SK-N-SH (cell line): Measurements from ENCODE around the gene R3HDM1. TPM values are rescaled to one million over a fixed set of nuclear protein-coding genes. Genes with fewer than 3 reads are reported as not detected.

Experiments
- CTCF ChIA-PET: fragments of 300-600, 350-600 bp; formaldehyde crosslinking; extraction: SDS; loops from one replicate; lab custom pipeline; 2021; lab: Yijun Ruan, JAX
- POLR2A ChIA-PET: fragments of 350-600 bp; sonication (Branson Sonifier 250); formaldehyde crosslinking; extraction: SDS; loops from one replicate; lab custom pipeline; 2020; ENCODE audit warnings: antibody characterized with exemption, inconsistent platforms; lab: Yijun Ruan, JAX
- DNase-seq: peaks from one replicate; pipeline ENCODE4 v3.0.0; 2012
- H2AFZ ChIP-seq: fragments of 200-600 bp; sonication (generic); 2 replicates; pipeline ENCODE4 v1.8.1; 2016; ENCODE audit warnings: antibody characterized with exemption, mild to moderate bottlenecking, low read depth
- H3F3A ChIP-seq: fragments of 200-600 bp; sonication (generic); replicated peaks from 2 replicates; pipeline ENCODE3; 2016; ENCODE audit warnings: antibody characterized with exemption, mild to moderate bottlenecking; ENCODE audit not compliant: insufficient read depth
- H3K27ac ChIP-seq, 2 experiments: fragments of 200-500 bp in 1 of 2; fragments of 200-600 bp in 1 of 2; sonication (Bioruptor generic) in 1 of 2; sonication (generic), shearing (Covaris generic) in 1 of 2; 2 replicates each; pipeline versions ENCODE4 v1.5.1 to v1.6.1; 2014 to 2016; ENCODE audit warnings: low read depth in 2 of 2, inconsistent platforms in 1 of 2, low read length in 1 of 2, mild to moderate bottlenecking in 1 of 2, mixed read lengths in 1 of 2
- H3K27me3 ChIP-seq: fragments of 200-600 bp; sonication (generic), shearing (Covaris generic); 2 replicates; pipeline ENCODE4 v1.6.1; 2016; ENCODE audit warnings: mixed run types; ENCODE audit not compliant: insufficient read depth
- H3K36me3 ChIP-seq, 2 experiments: fragments of 200-500 bp in 1 of 2; fragments of 200-600 bp in 1 of 2; sonication (Bioruptor generic) in 1 of 2; sonication (generic) in 1 of 2; replicated peaks in 1 of 2; 2 replicates each; pipeline versions ENCODE3 to v1.5.1; 2014 to 2016; ENCODE audit warnings: low read length in 1 of 2, mild to moderate bottlenecking in 1 of 2; ENCODE audit not compliant: insufficient read depth in 2 of 2, control insufficient read depth in 1 of 2
- H3K4me1 ChIP-seq, 2 experiments: fragments of 200-500 bp in 1 of 2; fragments of 200-600 bp in 1 of 2; sonication (Bioruptor generic) in 1 of 2; sonication (generic), shearing (Covaris generic) in 1 of 2; 2 replicates each; pipeline versions ENCODE4 v1.5.1 to v1.6.1; 2014 to 2016; ENCODE audit warnings: low read depth in 1 of 2, low read length in 1 of 2, mixed run types in 1 of 2; ENCODE audit not compliant: insufficient read depth in 2 of 2, control insufficient read depth in 1 of 2
- H3K4me2 ChIP-seq: fragments of 200-600 bp; sonication (generic), shearing (Covaris generic); 2 replicates; pipeline ENCODE4 v1.6.1; 2017; ENCODE audit warnings: mixed run types
- H3K4me3 ChIP-seq, 2 experiments: fragments of 200-500 bp in 1 of 2; fragments of 200-600 bp in 1 of 2; sonication (Bioruptor generic) in 1 of 2; sonication (generic), shearing (Covaris generic) in 1 of 2; 2 replicates each; pipeline versions ENCODE4 v1.5.1 to v1.8.1; 2014 to 2016; ENCODE audit warnings: low read depth in 2 of 2, inconsistent platforms in 1 of 2, low read length in 1 of 2, mild to moderate bottlenecking in 1 of 2, mixed read lengths in 1 of 2, moderate library complexity in 1 of 2
- H3K79me2 ChIP-seq: fragments of 200-600 bp; sonication (generic); 2 replicates; pipeline ENCODE4 v1.8.1; 2017; ENCODE audit warnings: mild to moderate bottlenecking; ENCODE audit not compliant: insufficient read depth
- H3K9ac ChIP-seq: fragments of 200-600 bp; sonication (generic); 2 replicates; pipeline ENCODE4 v1.6.1; 2017; ENCODE audit warnings: mixed run types
- H3K9me2 ChIP-seq: fragments of 200-600 bp; sonication (generic); 2 replicates; pipeline ENCODE4 v1.6.1; 2017; ENCODE audit warnings: mixed run types
- H3K9me3 ChIP-seq: fragments of 200-600 bp; sonication (generic); 2 replicates; pipeline ENCODE4 v1.6.1; 2017; ENCODE audit warnings: mixed run types, mild to moderate bottlenecking, moderate library complexity
- H4K20me1 ChIP-seq: fragments of 200-600 bp; sonication (generic); 2 replicates; pipeline ENCODE4 v1.6.1; 2017; ENCODE audit warnings: mild to moderate bottlenecking, mixed run types; ENCODE audit not compliant: insufficient read depth
- EZH2phosphoT487 ChIP-seq: fragments of 200-600 bp; sonication (generic); IDR thresholded peaks from 2 replicates; pipeline ENCODE4 v1.6.1; 2017; ENCODE audit warnings: low read depth, mixed run types, mild to moderate bottlenecking, antibody characterized with exemption, moderate library complexity, borderline replicate concordance
- FOSL2 ChIP-seq: IDR thresholded peaks from 2 replicates; pipeline ENCODE4 v1.4.0; 2012; ENCODE audit warnings: low read depth, mild to moderate bottlenecking, moderate library complexity, borderline replicate concordance
- FOXJ3 ChIP-seq: sonication (generic); formaldehyde crosslinking; IDR thresholded peaks from 2 replicates; pipeline ENCODE4 v1.5.1; 2020; ENCODE audit warnings: mild to moderate bottlenecking, missing genetic modification reagents
- FOXM1 ChIP-seq: IDR thresholded peaks from 2 replicates; pipeline ENCODE4 v1.4.0; 2012; ENCODE audit warnings: low read depth, mild to moderate bottlenecking
- JUND ChIP-seq: IDR thresholded peaks from 2 replicates; pipeline ENCODE4 v1.4.0; 2012
- MXI1 ChIP-seq: IDR thresholded peaks from 2 replicates; pipeline ENCODE4 v1.6.1; 2012; ENCODE audit warnings: mild to moderate bottlenecking, low read depth, low read length, improper control_type of control experiment
- NRF1 ChIP-seq: IDR thresholded peaks from 2 replicates; pipeline ENCODE4 v1.6.1; 2012; ENCODE audit warnings: low read depth, mild to moderate bottlenecking, low read length
- PBX3 ChIP-seq: IDR thresholded peaks from 2 replicates; pipeline ENCODE4; 2012
- RAD21 ChIP-seq: IDR thresholded peaks from 2 replicates; pipeline ENCODE4 v1.6.1; 2012; ENCODE audit warnings: mild to moderate bottlenecking, low read length
- RCOR1 ChIP-seq: fragments of 150-350 bp; IDR thresholded peaks from 2 replicates; pipeline ENCODE4 v1.6.1; 2017; ENCODE audit warnings: antibody characterized with exemption, low read length
- RFX5 ChIP-seq: IDR thresholded peaks from 2 replicates; pipeline ENCODE4 v1.6.1; 2012; ENCODE audit warnings: mild to moderate bottlenecking, improper control_type of control experiment, low read length
- SMC3 ChIP-seq: IDR thresholded peaks from 2 replicates; pipeline ENCODE4 v1.6.1; 2012; ENCODE audit warnings: low read depth, low read length, improper control_type of control experiment
- TCF12 ChIP-seq: IDR thresholded peaks from 2 replicates; pipeline ENCODE4 v1.4.0; 2012
- YY1 ChIP-seq: IDR thresholded peaks from 2 replicates; pipeline ENCODE4 v1.4.0; 2012; ENCODE audit warnings: low read depth, mild to moderate bottlenecking
- WGBS: methylation state at CpG from one replicate; pipeline ENCODE4 v1.1.6; 2017; ENCODE audit warnings: low lambda C conversion rate; 5-methylcytosine and 5-hydroxymethylcytosine counted together
- polyA plus RNA-seq, 3 experiments: library from polyadenylated mRNA; depleted of rRNA; stranded (reverse); fragments of >200 nt; gene quantifications; 2 replicates each; pipeline ENCODE4 v1.2.3, GENCODE V29; 2012
- TF ChIP-seq, protein P1 (sequence below): IDR thresholded peaks from 2 replicates; pipeline ENCODE4 v1.4.0; 2012; ENCODE audit warnings: low read depth, borderline replicate concordance
- TF ChIP-seq, protein P2 (sequence below): IDR thresholded peaks from 2 replicates; pipeline ENCODE4 v1.4.0; 2012; ENCODE audit warnings: low read depth, borderline replicate concordance
- TF ChIP-seq, protein P3 (sequence below): fragments of 150-350 bp; IDR thresholded peaks from 2 replicates; pipeline ENCODE4 v1.6.1; 2017; ENCODE audit warnings: antibody characterized with exemption, low read length, low read depth, borderline replicate concordance

Gene R3HDM1
- polyA plus RNA-seq, 1 of the 3 experiments (the other 2 are of a cell fraction) = 38.2 TPM

GRCh38 chr2:135638825-135639224 lies 107.5 kb downstream of the R3HDM1 start (continued):
- TF ChIP-seq, protein P1, sequence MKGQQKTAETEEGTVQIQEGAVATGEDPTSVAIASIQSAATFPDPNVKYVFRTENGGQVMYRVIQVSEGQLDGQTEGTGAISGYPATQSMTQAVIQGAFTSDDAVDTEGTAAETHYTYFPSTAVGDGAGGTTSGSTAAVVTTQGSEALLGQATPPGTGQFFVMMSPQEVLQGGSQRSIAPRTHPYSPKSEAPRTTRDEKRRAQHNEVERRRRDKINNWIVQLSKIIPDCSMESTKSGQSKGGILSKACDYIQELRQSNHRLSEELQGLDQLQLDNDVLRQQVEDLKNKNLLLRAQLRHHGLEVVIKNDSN = no peak
- TF ChIP-seq RAD21 (no peak), SMC3 (no peak), FOXM1 (no peak), FOXJ3 (CRISPR knock-in tag) (no peak), EZH2phosphoT487 (no peak), PBX3 (no peak), MXI1 (no peak), YY1 (no peak), RCOR1 (no peak)

DNA sequence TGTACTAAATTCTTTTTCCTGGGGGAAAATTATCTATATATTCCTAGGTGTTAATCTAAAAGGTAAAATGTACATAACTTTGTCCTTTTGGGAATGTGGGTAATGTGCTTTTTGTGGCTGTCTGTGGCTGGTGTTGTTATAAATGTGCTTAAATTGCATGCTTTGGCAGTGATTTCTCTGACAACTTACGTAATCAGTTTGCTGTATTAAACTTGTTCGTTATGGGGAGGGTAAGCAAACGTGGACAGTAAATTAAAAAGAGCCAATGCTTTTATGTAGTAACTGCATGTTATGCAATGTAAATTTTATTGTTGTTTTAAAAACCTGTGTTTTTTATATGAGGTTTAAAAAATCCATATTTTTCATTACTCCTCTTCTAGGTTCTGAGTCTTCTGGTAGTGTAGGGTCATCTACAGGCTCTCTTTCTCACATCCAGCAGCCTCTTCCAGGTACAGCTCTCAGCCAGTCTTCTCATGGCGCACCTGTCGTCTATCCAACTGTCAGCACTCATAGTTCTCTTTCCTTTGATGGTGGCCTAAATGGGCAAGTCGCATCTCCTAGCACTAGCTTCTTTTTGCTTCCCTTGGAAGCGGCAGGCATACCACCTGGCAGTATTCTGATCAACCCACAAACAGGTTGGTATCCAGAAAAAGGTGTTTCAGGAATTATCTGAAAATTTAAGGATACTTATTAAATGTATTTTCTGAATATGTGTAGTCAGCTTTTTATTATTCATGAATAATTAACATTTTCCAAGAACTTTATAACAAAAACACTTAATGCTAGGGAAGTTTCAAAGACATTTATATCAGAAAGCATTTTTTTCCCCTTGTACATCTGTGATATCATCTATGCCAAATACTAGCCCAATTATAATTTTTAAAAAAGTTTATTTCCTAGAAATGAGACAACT lies 110.1 kb downstream of the R3HDM1 start:
- POLR2A ChIA-PET = no interaction called here
- DNase-seq = no peak
- H3K79me2 ChIP-seq = no peaks in the 10 kb centered on the region
- H3K4me3 ChIP-seq = no peak overlapping the region
- CTCF ChIA-PET = interaction anchor here (1.3 kb wide), 1 partner anchor 68 kb away, joined by 5 read pairs; no protein-coding TSS in a partner anchor
- no peaks in the 10 kb centered on the region for H3K9me3 ChIP-seq
- H4K20me1 ChIP-seq = no peaks in the 10 kb centered on the region
- 0 out of 2 replicates have a peak, but pooled peaks cover 4% of the 10 kb centered on the region for H3K9me2 ChIP-seq
- H2AFZ ChIP-seq = no peak overlapping the region
- WGBS = 95% methylated on average over 7 of the region's 7 CpGs
- TF ChIP-seq, protein P2, sequence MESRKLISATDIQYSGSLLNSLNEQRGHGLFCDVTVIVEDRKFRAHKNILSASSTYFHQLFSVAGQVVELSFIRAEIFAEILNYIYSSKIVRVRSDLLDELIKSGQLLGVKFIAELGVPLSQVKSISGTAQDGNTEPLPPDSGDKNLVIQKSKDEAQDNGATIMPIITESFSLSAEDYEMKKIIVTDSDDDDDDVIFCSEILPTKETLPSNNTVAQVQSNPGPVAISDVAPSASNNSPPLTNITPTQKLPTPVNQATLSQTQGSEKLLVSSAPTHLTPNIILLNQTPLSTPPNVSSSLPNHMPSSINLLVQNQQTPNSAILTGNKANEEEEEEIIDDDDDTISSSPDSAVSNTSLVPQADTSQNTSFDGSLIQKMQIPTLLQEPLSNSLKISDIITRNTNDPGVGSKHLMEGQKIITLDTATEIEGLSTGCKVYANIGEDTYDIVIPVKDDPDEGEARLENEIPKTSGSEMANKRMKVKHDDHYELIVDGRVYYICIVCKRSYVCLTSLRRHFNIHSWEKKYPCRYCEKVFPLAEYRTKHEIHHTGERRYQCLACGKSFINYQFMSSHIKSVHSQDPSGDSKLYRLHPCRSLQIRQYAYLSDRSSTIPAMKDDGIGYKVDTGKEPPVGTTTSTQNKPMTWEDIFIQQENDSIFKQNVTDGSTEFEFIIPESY = no peak
- TF ChIP-seq NRF1 (no peak), SMC3 (no peak), RFX5 (no peak), TCF12 (no peak), JUND (no peak), EZH2phosphoT487 (no peak), FOSL2 (no peak)
- TF ChIP-seq, protein P3, sequence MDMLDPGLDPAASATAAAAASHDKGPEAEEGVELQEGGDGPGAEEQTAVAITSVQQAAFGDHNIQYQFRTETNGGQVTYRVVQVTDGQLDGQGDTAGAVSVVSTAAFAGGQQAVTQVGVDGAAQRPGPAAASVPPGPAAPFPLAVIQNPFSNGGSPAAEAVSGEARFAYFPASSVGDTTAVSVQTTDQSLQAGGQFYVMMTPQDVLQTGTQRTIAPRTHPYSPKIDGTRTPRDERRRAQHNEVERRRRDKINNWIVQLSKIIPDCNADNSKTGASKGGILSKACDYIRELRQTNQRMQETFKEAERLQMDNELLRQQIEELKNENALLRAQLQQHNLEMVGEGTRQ = no peak
- TF ChIP-seq, protein P1 = no peak
- TF ChIP-seq, all 33 proteins: peak for 0
- Histone ChIP-seq H3K27ac (no peak overlapping the region), H3K9ac (no peak overlapping the region), H3F3A (no peaks in the 10 kb centered on the region), H3K36me3 (peaks cover 53 to 60% of the 10 kb centered on the region in 2 experiments), H3K27me3 (no peaks in the 10 kb centered on the region), H3K4me1 (no peaks in the 10 kb centered on the region), H3K4me2 (no peak overlapping the region)
